ENCODE results near the gene XRCC6.

The XRCC6 gene

DNA sequence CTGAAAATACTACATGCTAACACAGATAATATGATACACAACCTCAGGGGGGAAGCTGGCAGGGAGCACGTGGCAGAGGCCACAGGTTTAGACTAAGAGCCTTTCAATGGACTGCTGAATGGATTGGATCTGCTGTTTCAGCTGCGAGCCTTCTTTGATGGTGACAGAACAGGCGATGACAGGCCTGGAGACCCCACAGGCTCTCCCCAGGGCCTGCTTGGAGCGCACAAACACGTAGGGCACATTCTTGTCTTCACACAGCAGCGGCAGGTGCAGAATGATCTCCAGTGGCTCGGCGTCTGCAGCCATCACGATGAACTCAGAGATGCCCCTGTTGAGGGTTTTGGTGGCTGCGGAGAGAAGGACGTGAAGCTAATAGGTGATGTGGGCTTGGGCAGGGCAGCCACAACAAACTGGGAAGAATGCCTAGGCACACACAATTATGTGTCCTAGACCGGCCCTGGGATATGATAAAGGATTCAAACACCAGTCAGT is 53.8 kb downstream of the XRCC6 start:
- H3K27ac ChIP-seq: no peak overlapping the region
- no peak for TF ChIP-seq ZFX (IDR thresholded peaks at IDR 0.05; ENCODE audit: borderline replicate concordance)

DNA sequence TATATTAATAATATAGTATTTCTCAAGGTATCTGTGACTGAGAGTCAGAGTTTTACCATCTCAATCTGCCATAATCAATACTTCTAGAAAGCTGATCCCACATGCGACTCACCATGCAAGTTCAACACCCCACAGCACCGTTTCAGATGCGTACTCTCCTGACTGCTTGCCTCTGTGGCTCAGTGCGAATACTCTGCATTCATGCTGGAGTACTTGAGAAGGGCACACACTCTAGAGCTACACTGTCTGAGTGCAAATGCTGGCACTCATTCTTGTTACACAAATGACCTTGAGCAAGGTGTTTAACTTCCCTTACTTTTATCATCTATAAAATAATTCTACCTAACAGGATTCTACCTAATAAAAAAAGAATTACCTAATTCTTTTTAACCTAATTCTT is 55.0 kb downstream of the XRCC6 start:
- no peak overlapping the region for H3K27ac ChIP-seq
- TF ChIP-seq, protein P1, sequence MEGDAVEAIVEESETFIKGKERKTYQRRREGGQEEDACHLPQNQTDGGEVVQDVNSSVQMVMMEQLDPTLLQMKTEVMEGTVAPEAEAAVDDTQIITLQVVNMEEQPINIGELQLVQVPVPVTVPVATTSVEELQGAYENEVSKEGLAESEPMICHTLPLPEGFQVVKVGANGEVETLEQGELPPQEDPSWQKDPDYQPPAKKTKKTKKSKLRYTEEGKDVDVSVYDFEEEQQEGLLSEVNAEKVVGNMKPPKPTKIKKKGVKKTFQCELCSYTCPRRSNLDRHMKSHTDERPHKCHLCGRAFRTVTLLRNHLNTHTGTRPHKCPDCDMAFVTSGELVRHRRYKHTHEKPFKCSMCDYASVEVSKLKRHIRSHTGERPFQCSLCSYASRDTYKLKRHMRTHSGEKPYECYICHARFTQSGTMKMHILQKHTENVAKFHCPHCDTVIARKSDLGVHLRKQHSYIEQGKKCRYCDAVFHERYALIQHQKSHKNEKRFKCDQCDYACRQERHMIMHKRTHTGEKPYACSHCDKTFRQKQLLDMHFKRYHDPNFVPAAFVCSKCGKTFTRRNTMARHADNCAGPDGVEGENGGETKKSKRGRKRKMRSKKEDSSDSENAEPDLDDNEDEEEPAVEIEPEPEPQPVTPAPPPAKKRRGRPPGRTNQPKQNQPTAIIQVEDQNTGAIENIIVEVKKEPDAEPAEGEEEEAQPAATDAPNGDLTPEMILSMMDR (IDR thresholded peaks at IDR 0.05): no peak
- TF ChIP-seq ZFX (IDR thresholded peaks at IDR 0.05; ENCODE audit: borderline replicate concordance): no peak

DNA sequence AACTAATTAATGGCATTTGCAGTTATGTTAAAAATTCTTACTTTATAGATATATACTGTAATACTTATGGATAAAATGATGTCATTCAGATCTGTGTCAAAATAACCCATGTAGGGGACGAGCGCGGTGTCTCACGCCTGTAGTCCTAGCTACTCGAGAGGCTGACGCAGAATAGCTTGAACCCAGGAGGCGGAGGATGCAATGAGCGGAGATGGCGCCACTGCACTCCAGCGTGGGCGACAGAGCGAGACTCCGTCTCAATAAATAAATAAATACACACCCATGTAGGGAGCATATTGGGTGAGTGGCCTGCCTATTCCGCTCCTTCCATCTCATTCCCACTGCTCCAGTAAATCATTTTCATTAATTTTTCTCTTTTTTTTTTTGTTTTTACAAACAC is 60.5 kb downstream of the XRCC6 start:
- TF ChIP-seq, protein P1 (IDR thresholded peaks at IDR 0.05): 0 out of 2 replicates have a peak, but pooled peaks have one; percentile 13
- no peak for TF ChIP-seq ZFX (IDR thresholded peaks at IDR 0.05; ENCODE audit: borderline replicate concordance)
- H3K27ac ChIP-seq: peak overlapping the region; percentile 77

DNA sequence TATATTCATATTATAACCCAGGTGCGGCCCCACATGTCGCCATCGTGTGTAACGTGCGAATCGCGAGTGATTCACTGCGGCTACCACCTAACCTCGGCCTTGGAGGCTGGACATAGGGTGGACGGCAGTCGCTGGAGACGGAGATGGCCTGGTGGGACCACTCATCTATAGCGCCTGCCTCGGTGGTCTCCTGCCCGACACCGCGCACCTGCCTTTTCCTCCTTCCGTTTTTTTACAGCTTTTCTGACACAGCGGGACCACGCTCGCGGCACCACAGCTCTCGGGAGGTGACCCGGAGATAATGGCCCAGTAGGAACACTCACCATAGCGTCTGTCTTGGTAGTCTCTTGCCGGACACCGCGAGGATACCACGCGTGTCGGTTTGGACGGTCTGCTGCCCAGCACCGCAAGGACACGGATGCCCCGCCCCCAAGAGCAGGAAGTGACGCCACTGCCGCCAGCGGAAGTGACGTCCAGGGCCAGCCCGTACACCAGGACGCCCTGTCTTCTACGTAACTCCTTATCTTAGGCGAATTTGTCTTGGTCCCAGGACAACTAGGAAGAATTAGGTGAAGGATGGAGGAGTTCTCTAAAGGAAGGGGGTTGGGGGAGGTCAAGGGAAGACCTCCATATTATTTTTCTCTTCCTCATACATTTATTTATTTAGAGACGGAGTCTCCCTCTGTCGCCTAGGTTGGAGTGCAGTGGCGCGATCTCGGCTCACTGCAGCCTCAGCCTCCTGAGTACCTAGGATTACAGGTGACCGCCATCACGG is 61.1 kb downstream of the XRCC6 start:
- peak overlapping the region; percentile 77 for H3K27ac ChIP-seq
- TF ChIP-seq ZFX (IDR thresholded peaks at IDR 0.05; ENCODE audit: borderline replicate concordance): no peak
- TF ChIP-seq, protein P1 (IDR thresholded peaks at IDR 0.05): no peak

DNA sequence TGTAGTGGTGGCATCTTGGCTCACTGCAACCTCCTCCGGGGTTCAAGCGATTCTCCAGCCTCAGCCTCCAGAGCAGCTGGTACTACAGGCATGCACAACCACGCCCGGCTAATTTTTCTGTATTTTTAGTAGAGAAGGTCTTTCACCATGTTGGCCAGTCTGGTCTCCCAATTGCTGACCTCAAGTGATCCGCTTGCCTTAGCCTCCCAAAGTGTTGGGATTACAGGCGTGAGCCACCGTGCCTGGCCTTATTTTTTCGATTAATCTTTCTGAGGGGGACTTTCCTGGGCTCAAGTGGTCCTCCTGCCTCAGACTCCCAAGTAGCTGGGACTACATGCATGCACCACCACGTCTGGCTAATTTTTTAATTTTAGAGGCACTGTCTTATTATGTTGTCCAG is 62.0 kb downstream of the XRCC6 start:
- peak overlapping the region; percentile 77 for H3K27ac ChIP-seq
- TF ChIP-seq, protein P1 (IDR thresholded peaks at IDR 0.05): no peak
- TF ChIP-seq ZFX (IDR thresholded peaks at IDR 0.05; ENCODE audit: borderline replicate concordance): no peak

DNA sequence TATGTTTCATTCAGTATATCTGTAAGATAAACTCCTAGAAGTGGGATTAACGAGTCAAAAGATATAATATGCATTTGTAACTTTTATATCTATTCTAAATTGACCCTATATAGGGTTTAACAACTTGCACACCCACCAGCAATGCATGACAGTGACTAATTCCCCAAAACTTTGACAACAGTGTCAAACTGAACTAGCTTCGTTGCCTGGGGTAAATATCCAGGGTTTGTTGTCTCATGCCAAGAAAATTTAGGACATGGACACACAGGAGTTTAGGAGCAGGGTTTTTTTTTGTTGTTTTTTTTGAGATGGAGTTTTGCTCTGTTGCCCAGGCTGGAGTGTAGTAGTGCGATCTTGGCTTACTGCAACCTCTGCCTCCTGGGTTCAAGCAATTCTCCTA is 62.5 kb downstream of the XRCC6 start:
- TF ChIP-seq, protein P1 (IDR thresholded peaks at IDR 0.05): no peak
- TF ChIP-seq ZFX (IDR thresholded peaks at IDR 0.05; ENCODE audit: borderline replicate concordance): no peak
- no peak overlapping the region for H3K27ac ChIP-seq

- TF ChIP-seq, protein P1 (IDR thresholded peaks at IDR 0.05): no peak
- TF ChIP-seq ZFX (IDR thresholded peaks at IDR 0.05; ENCODE audit: borderline replicate concordance): no peak
- no peak overlapping the region for H3K27ac ChIP-seq
Measured at GRCh38 chr22:41684194-41684593, 63.1 kb downstream of the XRCC6 start.

- peak overlapping the region; percentile 91; the same call in 1 of the 2 replicates for H3K27ac ChIP-seq
Measured at GRCh38 chr22:41686890-41687289, 65.8 kb downstream of the XRCC6 start.

Measured in 22Rv1 (cell line).